ENCODE measurements around the gene ACSS1.

DNA sequence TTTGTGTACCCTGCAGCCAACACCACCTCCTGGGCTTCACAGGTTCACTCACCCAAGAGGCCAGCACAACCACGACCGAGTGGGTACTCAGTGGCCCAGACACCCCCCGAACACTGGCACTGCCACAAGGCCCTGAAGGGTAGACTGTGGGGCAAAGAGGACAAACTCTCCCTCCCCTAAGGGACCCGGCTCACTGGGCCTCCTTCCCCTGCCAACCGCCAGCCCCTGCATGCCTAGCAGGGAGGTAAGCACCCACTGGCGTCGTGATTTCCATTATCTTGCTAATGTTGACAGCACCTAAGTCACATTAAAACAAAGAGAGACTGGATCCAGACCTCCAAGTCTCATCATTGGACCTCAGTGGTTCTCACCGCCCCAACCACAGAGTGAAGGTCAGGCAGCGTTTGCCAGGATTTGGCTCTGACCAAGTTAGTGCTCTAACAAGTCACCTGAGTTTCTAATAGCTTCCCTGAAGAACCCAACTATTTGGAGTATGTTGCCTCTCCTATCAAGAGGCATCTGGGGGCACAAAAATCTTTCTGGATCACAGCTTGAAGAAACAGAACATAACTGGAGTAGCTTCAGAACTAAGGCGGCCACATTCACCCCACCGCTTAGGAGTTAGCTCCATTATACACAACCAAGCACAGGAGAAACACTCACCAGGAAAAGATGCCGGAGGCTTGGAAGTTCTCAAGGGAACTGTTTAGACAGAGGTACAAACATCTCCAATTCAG lies 51.3 kb downstream of the ACSS1 start:
- TF ChIP-seq, protein P1, sequence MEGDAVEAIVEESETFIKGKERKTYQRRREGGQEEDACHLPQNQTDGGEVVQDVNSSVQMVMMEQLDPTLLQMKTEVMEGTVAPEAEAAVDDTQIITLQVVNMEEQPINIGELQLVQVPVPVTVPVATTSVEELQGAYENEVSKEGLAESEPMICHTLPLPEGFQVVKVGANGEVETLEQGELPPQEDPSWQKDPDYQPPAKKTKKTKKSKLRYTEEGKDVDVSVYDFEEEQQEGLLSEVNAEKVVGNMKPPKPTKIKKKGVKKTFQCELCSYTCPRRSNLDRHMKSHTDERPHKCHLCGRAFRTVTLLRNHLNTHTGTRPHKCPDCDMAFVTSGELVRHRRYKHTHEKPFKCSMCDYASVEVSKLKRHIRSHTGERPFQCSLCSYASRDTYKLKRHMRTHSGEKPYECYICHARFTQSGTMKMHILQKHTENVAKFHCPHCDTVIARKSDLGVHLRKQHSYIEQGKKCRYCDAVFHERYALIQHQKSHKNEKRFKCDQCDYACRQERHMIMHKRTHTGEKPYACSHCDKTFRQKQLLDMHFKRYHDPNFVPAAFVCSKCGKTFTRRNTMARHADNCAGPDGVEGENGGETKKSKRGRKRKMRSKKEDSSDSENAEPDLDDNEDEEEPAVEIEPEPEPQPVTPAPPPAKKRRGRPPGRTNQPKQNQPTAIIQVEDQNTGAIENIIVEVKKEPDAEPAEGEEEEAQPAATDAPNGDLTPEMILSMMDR (IDR thresholded peaks at IDR 0.05) = no peak
- TF ChIP-seq POLR2A (IDR thresholded peaks at IDR 0.05) = no peak
